Endometrial microvascular endothelial cells (primary cell): ENCODE data around the gene ZNF354C. TPM values are rescaled to one million over a fixed set of nuclear protein-coding genes. Genes with fewer than 3 reads are reported as not detected.
"Not testable (repeated sequence)": the region's sequence is repeated elsewhere in the genome, so short reads cannot be mapped to it uniquely, and the experiment has no call there.

ENCODE experiments used
- in situ Hi-C: cut with HindIII; loops from 2 replicates; pipeline ENCODE4 v1.10.0; 2017; ENCODE audit warnings: low sequenced_read_pairs, low pct_unique_long_range_greater_than_20kb; ENCODE audit errors: inconsistent ontology term
- total RNA-seq: library from RNA; depleted of rRNA; stranded (reverse); fragments of >200 nt; gene quantifications from one replicate; pipeline ENCODE4 v1.2.3, GENCODE V29; 2015; ENCODE audit errors: inconsistent ontology term

The ZNF354C gene
- total RNA-seq = 2.5 TPM

GRCh38 chr5:179060116-179061008 lies at the start of gene ZNF354C:
Gene ZNF354C, plus strand, starts transcription at chr5:179060373. Its CDS starts 1,696 bp downstream, at chr5:179062069.
- in situ Hi-C loops = no loop called here

- in situ Hi-C loops = no loop called here
These were observed 36.5 kb upstream of the ZNF354C start, which contains the start of gene ZNF879 for GRCh38 chr5:179023528-179024189. Gene ZNF879, plus strand, starts transcription at chr5:179023804. Its CDS starts 1,201 bp downstream, at chr5:179025005.

GRCh38 chr5:179033004-179033580 lies 27.1 kb upstream of the ZNF354C start:
- in situ Hi-C loops = no loop called here

GRCh38 chr5:179044765-179045164 lies 15.4 kb upstream of the ZNF354C start:
- in situ Hi-C loops = no loop called here

GRCh38 chr5:179051784-179052183 lies 8.4 kb upstream of the ZNF354C start:
- in situ Hi-C loops = no loop called here

GRCh38 chr5:179054036-179054785 lies 6.0 kb upstream of the ZNF354C start:
- in situ Hi-C loops = no loop called here

- in situ Hi-C loops = no loop called here
These were observed 5.3 kb upstream of the ZNF354C start for GRCh38 chr5:179054876-179055275.

- in situ Hi-C loops = no loop called here
These were observed 4.7 kb upstream of the ZNF354C start for GRCh38 chr5:179055436-179055835.

GRCh38 chr5:179055841-179056240 lies 4.3 kb upstream of the ZNF354C start:
- in situ Hi-C loops = no loop called here

GRCh38 chr5:179061025-179061424 lies 852 bp downstream of the ZNF354C start:
- in situ Hi-C loops = no loop called here

GRCh38 chr5:179065703-179066102 lies 5.5 kb downstream of the ZNF354C start:
- in situ Hi-C loops = no loop called here

GRCh38 chr5:179079165-179079987 lies 19.2 kb downstream of the ZNF354C start:
- in situ Hi-C loops = no loop called here

GRCh38 chr5:179080724-179081123 lies 20.6 kb downstream of the ZNF354C start:
- in situ Hi-C loops = no loop called here

GRCh38 chr5:179089502-179089901 lies 29.3 kb downstream of the ZNF354C start:
- in situ Hi-C loops = no loop called here

GRCh38 chr5:179101282-179101681 lies 41.1 kb downstream of the ZNF354C start:
- in situ Hi-C loops = not testable (repeated sequence)

- in situ Hi-C loops = no loop called here
These were observed 50.4 kb downstream of the ZNF354C start for GRCh38 chr5:179110528-179110927.

- in situ Hi-C loops = no loop called here
These were observed 51.4 kb downstream of the ZNF354C start for GRCh38 chr5:179111267-179112207.
